ENCODE data around the gene ATG10.

Gene ATG10

GRCh38 chr5:82285206-82285605 is 313.4 kb downstream of the ATG10 start:
- H3K4me3 ChIP-seq (replicated peaks; ENCODE audit: low read depth, low read length): no peak overlapping the region
- TF ChIP-seq CTCF (IDR thresholded peaks at IDR 0.05; ENCODE audit: low read length, missing control alignments): no peak
- DNase-seq (ENCODE audit: low read depth): no peak

GRCh38 chr5:82287625-82288024 is 315.8 kb downstream of the ATG10 start:
- DNase-seq (ENCODE audit: low read depth): no peak
- H3K4me3 ChIP-seq (replicated peaks; ENCODE audit: low read depth, low read length): no peak overlapping the region
- no peak for TF ChIP-seq CTCF (IDR thresholded peaks at IDR 0.05; ENCODE audit: low read length, missing control alignments)

- no peak for DNase-seq (ENCODE audit: low read depth)
- no peak overlapping the region for H3K4me3 ChIP-seq (replicated peaks; ENCODE audit: low read depth, low read length)
- TF ChIP-seq CTCF (IDR thresholded peaks at IDR 0.05; ENCODE audit: low read length, missing control alignments): no peak
These were observed 318.2 kb downstream of the ATG10 start for GRCh38 chr5:82290005-82290404.

GRCh38 chr5:82290908-82291307 is 319.1 kb downstream of the ATG10 start:
- DNase-seq (ENCODE audit: low read depth): no peak
- no peak overlapping the region for H3K4me3 ChIP-seq (replicated peaks; ENCODE audit: low read depth, low read length)
- no peak for TF ChIP-seq CTCF (IDR thresholded peaks at IDR 0.05; ENCODE audit: low read length, missing control alignments)

GRCh38 chr5:82291420-82291819 is 319.6 kb downstream of the ATG10 start:
- no peak for DNase-seq (ENCODE audit: low read depth)
- TF ChIP-seq CTCF (IDR thresholded peaks at IDR 0.05; ENCODE audit: low read length, missing control alignments): no peak
- no peak overlapping the region for H3K4me3 ChIP-seq (replicated peaks; ENCODE audit: low read depth, low read length)

GRCh38 chr5:82295144-82295543 is 323.3 kb downstream of the ATG10 start:
- no peak for TF ChIP-seq CTCF (IDR thresholded peaks at IDR 0.05; ENCODE audit: low read length, missing control alignments)
- no peak overlapping the region for H3K4me3 ChIP-seq (replicated peaks; ENCODE audit: low read depth, low read length)
- peak; percentile 26 for DNase-seq (ENCODE audit: low read depth)

GRCh38 chr5:82295959-82296531 is 324.2 kb downstream of the ATG10 start:
- no peak for DNase-seq (ENCODE audit: low read depth)
- no peak overlapping the region for H3K4me3 ChIP-seq (replicated peaks; ENCODE audit: low read depth, low read length)
- no peak for TF ChIP-seq CTCF (IDR thresholded peaks at IDR 0.05; ENCODE audit: low read length, missing control alignments)
